Measurements from ENCODE around the gene IKBKG. TPM values are rescaled to one million over a fixed set of nuclear protein-coding genes. Genes with fewer than 3 reads are reported as not detected.

Gene IKBKG
- total RNA-seq, 1 experiment from 2014 or later, result 24.0 TPM

- Histone ChIP-seq H3K27ac (ENCODE audit: low read depth, low read length) (no peak overlapping the region), H3K4me1 (ENCODE audit: control insufficient read depth in 1 of 2, insufficient read depth in 2 of 2, low read length in 2 of 2) (peaks cover 0 to 5% of the 10 kb centered on the region in 2 experiments; a peak in 1 of 4 replicates), H3K27me3 (ENCODE audit: insufficient read depth, low read length) (no peaks in the 10 kb centered on the region), H3K9me2 (ENCODE audit: insufficient read depth) (no peaks in the 10 kb centered on the region), H3K4me3 (replicated peaks in 1 of 2; ENCODE audit: low read depth in 1 of 2, low read length in 2 of 2) (no peak overlapping the region), H2AFZ (ENCODE audit: low read depth, low read length, poor library complexity, severe bottlenecking) (no peak overlapping the region), H3K36me3 (ENCODE audit: control insufficient read depth in 1 of 2, insufficient read depth in 2 of 2, low read length in 2 of 2) (no peaks in the 10 kb centered on the region), H3K9ac (ENCODE audit: low read length) (no peak overlapping the region), H3K9me3 (ENCODE audit: control insufficient read depth in 1 of 2, insufficient read depth in 1 of 2, low read depth in 1 of 2, low read length in 2 of 2) (no peaks in the 10 kb centered on the region), H3K79me2 (ENCODE audit: insufficient read depth, low read length) (no peaks in the 10 kb centered on the region), H4K20me1 (ENCODE audit: insufficient read depth) (no peaks in the 10 kb centered on the region), H3K4me2 (ENCODE audit: low read length) (no peak overlapping the region)
- ATAC-seq (no peak), DNase-seq (ENCODE audit: low read depth, low spot score) (no peak)
- BruUV-seq (replicated peaks), result no TSS peak
- RAD21 ChIA-PET (ENCODE audit: low non-redundant PET in 1 of 2, low total read pairs in 2 of 2, uncharacterized antibody in 2 of 2, unreplicated experiment in 2 of 2), result no interaction called here
- CTCF ChIA-PET, result no interaction called here
- TF ChIP-seq ZFX (IDR thresholded peaks at IDR 0.05) (no peak), CTCF (IDR thresholded peaks at IDR 0.05 in 2 of 3, conservative IDR thresholded peaks at IDR 0.05 in 1 of 3; ENCODE audit: borderline replicate concordance in 1 of 3, insufficient read depth in 1 of 3, low read depth in 2 of 3, low read length in 2 of 3) (no peak), ZBTB33 (IDR thresholded peaks at IDR 0.05; ENCODE audit: extremely low read depth, insufficient replicate concordance, low read length) (no peak), REST (IDR thresholded peaks at IDR 0.05; ENCODE audit: low read depth) (no peak), JUND (IDR thresholded peaks at IDR 0.05) (no peak), ATF3 (IDR thresholded peaks at IDR 0.05) (no peak), TCF7L2 (IDR thresholded peaks at IDR 0.05; ENCODE audit: borderline replicate concordance, extremely low read depth, insufficient read depth, insufficient read length) (no peak), POLR2A (IDR thresholded peaks at IDR 0.05; ENCODE audit: borderline replicate concordance, extremely low read depth, insufficient read depth, insufficient read length) (no peak), EZH2phosphoT487 (IDR thresholded peaks at IDR 0.05; ENCODE audit: borderline replicate concordance) (no peak), POLR2AphosphoS5 (IDR thresholded peaks at IDR 0.05; ENCODE audit: low read depth, low read length) (no peak), CEBPB (IDR thresholded peaks at IDR 0.05; ENCODE audit: low read depth) (no peak), SRF (IDR thresholded peaks at IDR 0.05; ENCODE audit: low read depth) (no peak)
- TF ChIP-seq, protein P1, sequence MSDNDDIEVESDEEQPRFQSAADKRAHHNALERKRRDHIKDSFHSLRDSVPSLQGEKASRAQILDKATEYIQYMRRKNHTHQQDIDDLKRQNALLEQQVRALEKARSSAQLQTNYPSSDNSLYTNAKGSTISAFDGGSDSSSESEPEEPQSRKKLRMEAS (IDR thresholded peaks at IDR 0.05), result no peak
- intact Hi-C loops (cut with micrococcal nuclease), result no loop called here
- POLR2A ChIA-PET, result no interaction called here
Observed at GRCh38 chrX:154509455-154509854, 38.0 kb upstream of the IKBKG start.

Measured in HCT116 (cell line).